Choroid plexus epithelial cell (primary cell): ENCODE results near the gene DOCK10.
"Not testable (repeated sequence)": the region's sequence is repeated elsewhere in the genome, so short reads cannot be mapped to it uniquely, and the experiment has no call there.

ENCODE experiments used
- DNase-seq: peaks from one replicate; pipeline ENCODE4 v3.0.0-alpha.2; 2010; ENCODE audit warnings: low read depth
- H3K4me3 ChIP-seq: 2 replicates; pipeline ENCODE4 v1.5.1; 2011; ENCODE audit warnings: low read depth, mild to moderate bottlenecking, control low read depth, low read length, moderate library complexity
- CTCF ChIP-seq: conservative IDR thresholded peaks from 2 replicates; pipeline ENCODE4 v1.5.1; 2011; ENCODE audit warnings: low read depth, mild to moderate bottlenecking, control low read depth, inconsistent platforms, low read length, moderate library complexity

Gene DOCK10

GRCh38 chr2:224925061-224925809 lies 117.0 kb downstream of the DOCK10 start:
- no peak overlapping the region for H3K4me3 ChIP-seq
- DNase-seq: no peak
- TF ChIP-seq CTCF: no peak

- no peak overlapping the region for H3K4me3 ChIP-seq
- no peak for DNase-seq
- no peak for TF ChIP-seq CTCF
These were observed 117.6 kb downstream of the DOCK10 start for GRCh38 chr2:224924631-224925030.

GRCh38 chr2:224922142-224922727 lies 120.0 kb downstream of the DOCK10 start:
- DNase-seq: peak; percentile 48
- no peak for TF ChIP-seq CTCF
- no peak overlapping the region for H3K4me3 ChIP-seq

- no peak for TF ChIP-seq CTCF
These were observed 122.7 kb downstream of the DOCK10 start for GRCh38 chr2:224919472-224920110.

GRCh38 chr2:224918626-224919471 lies 123.4 kb downstream of the DOCK10 start:
- TF ChIP-seq CTCF: no peak
- no peak overlapping the region for H3K4me3 ChIP-seq
- no peak for DNase-seq

More at GRCh38 chr2:224919472-224920110, 122.7 kb downstream of the DOCK10 start:
- no peak overlapping the region for H3K4me3 ChIP-seq
- no peak for DNase-seq

- H3K4me3 ChIP-seq, DNase-seq: not testable (repeated sequence)
These were observed 125.0 kb downstream of the DOCK10 start for GRCh38 chr2:224917246-224917645.

- peak; percentile 42 for DNase-seq
- no peak for TF ChIP-seq CTCF
- no peak overlapping the region for H3K4me3 ChIP-seq
These were observed 127.1 kb downstream of the DOCK10 start for GRCh38 chr2:224915136-224915535.
